Measurements from ENCODE around the gene MRPL11.
A peak's percentile ranks its signal among the peaks of the same experiment; 100 is the strongest.
"Not testable (repeated sequence)": the region's sequence is repeated elsewhere in the genome, so short reads cannot be mapped to it uniquely, and the experiment has no call there.

The MRPL11 gene

DNA sequence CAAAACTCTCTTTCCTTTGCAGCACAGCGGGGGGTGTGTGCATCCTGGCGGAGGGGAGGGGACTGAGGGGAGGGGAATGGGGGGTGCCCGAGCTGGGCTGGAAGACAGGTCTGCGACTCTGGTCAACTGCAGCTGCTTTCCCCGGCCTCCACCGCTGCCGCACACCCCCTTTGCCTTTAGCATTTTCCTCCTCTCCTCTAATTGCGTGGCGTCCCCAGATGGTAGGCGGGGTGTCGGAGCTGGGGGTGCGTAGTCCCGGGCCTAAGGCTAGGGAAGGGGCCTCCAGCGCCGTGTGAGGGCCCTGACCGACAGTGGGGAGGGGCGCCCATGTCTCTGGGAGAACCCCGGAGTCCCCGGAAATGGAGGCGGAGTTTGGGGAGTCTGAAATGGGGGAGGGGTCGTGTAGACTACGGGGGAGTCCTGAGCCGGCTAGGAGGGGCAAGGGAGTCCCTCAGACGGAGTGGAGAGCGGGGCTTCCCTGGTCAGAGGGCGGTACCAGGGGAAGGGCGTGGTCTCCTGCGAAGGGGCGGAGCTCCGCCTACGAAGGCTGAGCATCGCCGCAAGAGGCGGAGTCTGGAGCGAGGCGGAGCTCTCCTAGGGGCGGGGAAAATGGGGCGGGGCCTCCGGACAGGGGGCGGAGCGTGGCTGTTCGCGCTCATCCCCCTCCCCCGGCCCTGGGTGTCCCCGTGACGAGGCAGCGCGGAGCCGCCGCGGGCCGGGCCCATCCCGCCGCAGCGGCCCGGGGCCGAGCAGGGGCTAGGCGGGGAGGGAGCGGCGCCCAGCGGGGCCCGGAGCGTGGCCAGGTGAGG, 27.8 kb upstream of the MRPL11 start, which contains the start of gene PELI3:
PELI3 (plus strand) TSS at position 681 of the 809 bp plus-strand sequence. CDS start 1,224 bp downstream, outside the sequence.
- peak; percentile 94 for DNase-seq

- no peak for DNase-seq
Observed at GRCh38 chr11:66465373-66466224, 27.0 kb upstream of the MRPL11 start.

DNA sequence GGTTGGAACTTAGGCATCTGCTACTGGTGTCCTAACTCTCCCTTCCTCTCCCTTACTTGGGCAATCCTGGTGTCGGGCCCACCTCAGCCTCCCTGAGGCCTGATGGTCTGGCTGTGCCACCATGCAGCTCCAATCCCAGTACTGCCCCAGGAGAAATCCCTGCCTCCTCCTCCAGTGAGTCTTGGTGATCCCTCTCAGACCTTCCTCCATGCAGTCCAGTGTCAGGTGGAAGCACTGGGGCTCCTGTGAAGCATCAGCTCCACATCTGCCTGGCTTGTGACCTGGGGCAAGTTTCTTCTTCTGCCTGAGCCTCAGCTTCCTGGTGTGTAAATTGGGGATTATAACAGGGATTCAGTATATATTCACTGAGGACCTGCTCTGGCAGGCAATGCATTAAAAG, 26.3 kb upstream of the MRPL11 start:
- DNase-seq = no peak

- not testable (repeated sequence) for DNase-seq
Observed at GRCh38 chr11:66464116-66464515, 25.5 kb upstream of the MRPL11 start.

DNA sequence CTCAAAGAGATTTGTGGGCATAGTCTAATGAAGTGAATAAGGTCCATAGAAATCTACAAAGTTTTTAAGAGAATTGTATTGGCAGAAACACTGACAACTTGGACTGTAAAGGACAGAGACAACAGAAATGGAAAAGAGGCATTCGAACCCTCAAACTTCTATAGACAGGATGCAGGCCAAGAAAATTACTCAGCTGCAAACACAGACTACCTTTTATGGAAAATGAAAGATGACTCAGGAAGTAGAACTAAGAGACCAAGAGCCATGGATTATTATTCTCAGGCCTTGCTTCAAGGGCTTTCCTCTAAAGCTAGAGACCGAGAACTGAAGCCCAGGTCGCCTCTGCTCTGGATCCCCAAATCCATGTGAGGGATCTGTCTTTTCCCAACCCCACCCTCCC, 24.3 kb upstream of the MRPL11 start:
- no peak for DNase-seq

DNA sequence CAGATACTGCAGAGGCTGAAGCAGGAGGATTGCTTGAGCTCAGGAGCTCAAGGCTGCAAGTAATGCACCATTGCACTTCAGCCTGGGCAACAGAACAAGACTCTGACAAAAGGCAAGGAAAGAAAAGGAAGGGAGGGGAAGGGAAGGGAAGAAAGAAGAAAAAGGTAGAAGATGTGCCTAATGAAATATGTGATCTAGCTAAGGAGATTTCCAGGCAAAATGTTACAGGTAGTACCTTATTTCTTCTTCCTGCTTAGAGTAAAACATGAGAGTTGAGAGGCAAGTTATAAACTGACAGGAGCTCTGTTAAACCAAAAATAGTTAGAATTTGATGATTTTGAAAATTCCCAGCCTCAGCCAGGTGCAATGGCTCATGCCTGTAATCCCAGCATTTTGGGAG, 23.4 kb upstream of the MRPL11 start:
- DNase-seq = no peak

DNA sequence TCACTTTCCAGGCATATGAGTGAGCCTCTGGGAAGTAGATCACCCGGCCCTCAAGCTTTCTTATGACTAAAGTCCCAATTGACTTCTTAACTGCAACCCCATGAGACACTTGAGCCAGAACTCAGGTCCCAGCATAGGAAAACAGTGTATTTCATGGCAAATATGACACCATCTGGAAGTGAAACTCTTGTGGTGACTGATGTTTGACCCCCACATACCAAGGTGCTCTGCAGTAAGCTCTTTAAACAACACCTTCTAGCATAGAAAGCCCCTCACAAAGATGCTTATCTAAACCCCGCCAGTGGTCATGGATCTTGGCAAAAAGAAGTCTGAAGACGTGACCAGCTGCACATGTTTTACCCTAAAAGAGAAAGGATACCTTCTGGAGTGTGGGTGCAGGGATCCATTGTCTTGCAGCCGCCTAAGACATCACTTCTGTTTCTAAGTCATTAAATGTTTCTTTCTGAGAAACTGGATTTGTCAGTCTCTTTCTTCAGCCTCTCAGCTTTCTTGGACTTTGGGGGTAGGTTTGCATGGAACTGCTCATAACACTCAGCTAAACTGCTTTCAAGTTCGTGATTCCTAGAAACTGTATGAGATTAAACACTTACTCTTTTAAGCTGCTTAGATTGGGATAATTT, 20.6 kb upstream of the MRPL11 start:
- no peak for DNase-seq

GRCh38 chr11:66457826-66458225, 19.2 kb upstream of the MRPL11 start:
- DNase-seq = no peak

- DNase-seq = no peak
Observed at GRCh38 chr11:66454828-66455227, 16.2 kb upstream of the MRPL11 start.

GRCh38 chr11:66454247-66454646, 15.6 kb upstream of the MRPL11 start:
- DNase-seq = no peak

DNA sequence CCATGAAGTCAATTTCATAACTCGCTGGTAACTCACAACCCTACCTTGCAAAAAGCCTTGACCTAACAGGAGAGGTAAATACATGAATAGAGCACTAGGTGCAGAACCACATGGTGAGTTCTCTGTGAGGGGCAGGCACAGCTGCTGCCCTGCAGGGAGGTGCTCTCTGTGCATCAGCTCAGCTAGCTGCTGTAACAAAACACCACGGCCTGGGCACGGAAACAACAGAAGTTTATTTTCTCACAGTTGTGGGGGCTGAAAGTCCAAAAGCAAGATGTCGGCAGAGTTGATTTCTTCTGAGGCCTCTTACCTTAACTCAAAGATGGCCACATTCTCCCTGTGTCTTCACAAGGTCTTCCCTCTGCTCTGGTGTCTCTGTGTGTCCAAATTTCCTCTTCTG, 13.0 kb upstream of the MRPL11 start:
- no peak for DNase-seq

GRCh38 chr11:66450560-66450959, 11.9 kb upstream of the MRPL11 start:
- DNase-seq = no peak

DNA sequence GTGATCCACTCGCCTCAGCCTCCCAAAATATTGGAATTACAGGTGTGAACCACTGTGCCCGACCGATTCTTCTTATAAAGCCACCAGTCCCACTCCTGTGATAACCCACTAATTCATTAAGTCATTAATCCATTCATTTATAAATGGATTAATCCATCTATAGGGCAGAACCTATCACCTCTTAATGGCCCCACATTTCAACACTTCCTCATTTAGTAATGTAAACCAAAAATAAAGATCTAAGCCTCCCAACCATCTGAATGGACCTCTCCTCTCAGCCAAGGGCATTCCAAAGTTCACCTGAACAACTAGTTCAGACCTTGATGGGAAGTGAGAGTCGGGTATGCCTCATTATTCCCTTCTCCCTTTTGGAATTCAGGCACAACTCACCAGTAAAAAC, 9.9 kb upstream of the MRPL11 start:
- no peak for DNase-seq

DNA sequence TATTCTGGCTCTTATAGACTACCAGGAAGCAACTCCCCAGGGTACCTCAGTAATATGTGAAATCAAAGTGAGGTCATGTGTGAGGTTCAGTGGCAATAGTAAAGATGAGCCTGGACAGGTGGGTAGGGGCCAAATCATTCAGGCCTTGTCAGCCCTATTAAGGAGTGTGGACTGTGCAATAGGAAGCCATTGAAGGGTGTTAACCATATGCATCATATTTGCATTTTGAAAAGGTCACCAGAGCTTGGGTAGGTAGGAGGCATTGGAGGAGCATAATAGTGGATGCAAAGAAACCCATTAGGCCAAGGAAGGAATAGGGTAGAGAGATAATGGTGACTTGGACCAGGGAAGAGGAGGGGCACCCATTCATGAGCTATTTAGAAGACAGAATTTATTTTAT, 8.4 kb upstream of the MRPL11 start:
- no peak for DNase-seq

DNA sequence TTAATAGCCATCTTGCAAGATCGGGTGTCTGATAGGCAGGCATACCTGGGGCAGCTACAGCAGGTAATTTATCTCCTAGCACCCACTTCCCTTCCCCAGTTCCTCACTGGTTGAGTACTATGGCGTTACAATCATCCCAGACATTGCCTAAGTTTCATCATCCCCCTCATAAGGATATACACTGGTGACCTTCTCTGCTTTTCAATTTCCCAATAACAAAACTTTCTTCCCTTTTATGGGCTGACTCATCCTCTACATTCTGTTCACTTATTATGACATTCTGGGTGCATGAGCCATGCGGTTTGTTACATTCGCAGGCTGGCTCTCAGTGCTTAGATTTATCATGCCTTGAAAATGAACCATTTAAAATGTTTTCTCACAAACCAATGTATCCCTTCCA, 5.0 kb upstream of the MRPL11 start:
- DNase-seq = peak; percentile 19

GRCh38 chr11:66440940-66441282, 2.3 kb upstream of the MRPL11 start:
- DNase-seq = not testable (repeated sequence)

DNA sequence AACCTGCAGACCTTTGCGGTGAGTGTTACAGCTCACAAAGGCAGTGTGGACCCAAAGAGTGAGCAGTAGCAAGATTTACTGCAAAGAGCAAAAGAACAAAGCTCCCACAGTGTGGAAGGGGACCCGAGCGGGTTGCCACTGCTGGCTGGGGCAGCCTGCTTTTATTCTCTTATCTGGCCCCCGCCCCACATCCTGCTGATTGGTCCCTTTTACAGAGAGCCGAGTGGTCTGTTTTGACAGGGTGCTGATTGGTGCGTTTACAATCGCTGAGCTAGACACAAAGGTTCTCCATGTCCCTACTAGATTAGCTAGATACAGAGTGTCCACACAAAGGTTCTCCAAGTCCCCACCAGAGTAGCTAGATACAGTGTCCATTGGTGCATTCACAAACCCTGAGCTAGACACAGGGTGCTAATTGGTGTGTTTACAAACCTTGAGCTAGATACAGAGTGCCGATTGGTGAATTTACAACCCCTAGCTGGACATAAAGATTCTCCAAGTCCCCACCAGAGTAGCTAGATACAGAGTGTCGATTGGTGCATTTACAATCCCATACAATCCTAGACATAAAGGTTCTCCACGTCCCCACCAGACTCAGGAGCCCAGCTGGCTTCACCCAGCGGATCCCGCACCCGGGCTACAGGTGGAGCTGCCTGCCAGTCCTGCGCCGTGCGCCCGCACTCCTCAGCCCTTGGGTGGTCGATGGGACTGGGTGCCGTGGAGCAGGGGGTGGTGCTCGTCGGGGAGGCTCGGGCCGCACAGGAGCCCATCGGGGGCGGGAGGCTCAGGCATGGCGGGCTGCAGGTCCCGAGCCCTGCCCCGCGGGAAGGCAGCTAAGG, 1.7 kb upstream of the MRPL11 start:
- DNase-seq = not testable (repeated sequence)

- DNase-seq = no peak
Observed at GRCh38 chr11:66437979-66438503, 607 bp downstream of the MRPL11 start.

DNA sequence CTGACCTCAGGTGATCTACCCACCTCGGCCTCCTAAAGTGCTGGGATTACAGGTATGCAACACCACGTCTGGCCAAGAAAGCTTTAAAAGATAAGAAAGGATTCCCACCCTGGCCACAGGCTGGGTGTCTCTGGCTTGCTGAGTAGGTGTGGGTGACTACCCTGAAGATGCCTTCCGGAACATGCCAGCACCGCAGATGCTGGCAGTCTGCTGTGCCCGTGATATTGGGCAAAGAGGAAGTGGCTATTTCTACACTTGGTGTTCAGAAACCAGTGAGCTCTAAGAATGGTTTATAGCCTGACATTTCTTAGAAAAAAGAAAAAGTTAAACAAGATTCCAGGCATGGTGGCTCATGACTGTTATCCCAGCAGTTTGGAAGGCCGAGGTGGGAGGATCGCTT, 6.1 kb downstream of the MRPL11 start:
- no peak for DNase-seq

GRCh38 chr11:66431871-66432329, 6.7 kb downstream of the MRPL11 start:
- not testable (repeated sequence) for DNase-seq

DNA sequence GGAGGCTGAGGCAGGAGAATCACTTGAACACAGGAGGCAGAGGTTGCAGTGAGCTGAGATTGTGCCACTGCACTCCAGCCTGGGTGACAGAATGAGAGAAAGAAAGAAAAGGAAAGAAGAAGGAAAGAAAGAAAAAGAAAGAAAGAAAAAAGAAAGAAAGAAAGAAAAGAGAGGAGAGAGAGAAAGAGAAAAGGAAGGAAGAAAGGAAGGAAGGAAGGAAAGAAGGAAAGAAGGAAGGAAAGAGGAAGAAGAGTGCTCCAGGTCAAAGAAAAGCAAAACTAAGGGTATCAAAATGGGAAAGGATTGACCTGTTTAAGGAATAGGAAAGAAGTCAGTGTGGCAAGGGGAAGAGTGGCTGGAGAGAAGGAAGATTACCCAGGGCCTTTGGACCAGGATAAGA, 7.4 kb downstream of the MRPL11 start:
- not testable (repeated sequence) for DNase-seq

- DNase-seq = peak; percentile 59
Observed at GRCh38 chr11:66429983-66430602, 8.6 kb downstream of the MRPL11 start.
